Neuronal stem cell (in vitro differentiated cells): ENCODE measurements around the gene KRTAP1-1.
"Not testable (repeated sequence)": the region's sequence is repeated elsewhere in the genome, so short reads cannot be mapped to it uniquely, and the experiment has no call there.

ENCODE experiments used
- DNase-seq: peaks from one replicate; pipeline ENCODE4 v3.0.0-alpha.2; 2013; ENCODE audit warnings: low spot score
- H2AFZ ChIP-seq: one replicate; pipeline ENCODE4 v1.6.1; 2013; ENCODE audit warnings: mild to moderate bottlenecking, low read length, inconsistent platforms
- H2AK5ac ChIP-seq: 2 replicates; pipeline ENCODE4 v1.6.1; 2013; ENCODE audit warnings: low read depth, mild to moderate bottlenecking, inconsistent platforms, low read length, moderate library complexity, mixed read lengths
- H2BK120ac ChIP-seq: 2 replicates; pipeline ENCODE4 v1.6.1; 2013; ENCODE audit warnings: low read depth, mild to moderate bottlenecking, inconsistent platforms, low read length, moderate library complexity, mixed read lengths
- H2BK12ac ChIP-seq: one replicate; pipeline ENCODE4 v1.6.1; 2013; ENCODE audit warnings: low read length, inconsistent platforms
- H2BK15ac ChIP-seq: 2 replicates; pipeline ENCODE4 v1.6.1; 2013; ENCODE audit warnings: mild to moderate bottlenecking, low read length, inconsistent platforms, mixed read lengths
- H2BK5ac ChIP-seq: one replicate; pipeline ENCODE4 v1.6.1; 2013; ENCODE audit warnings: inconsistent platforms, mild to moderate bottlenecking, low read length, moderate library complexity
- H3K14ac ChIP-seq: one replicate; pipeline ENCODE4 v1.6.1; 2013; ENCODE audit warnings: low read length, inconsistent platforms
- H3K18ac ChIP-seq: 2 replicates; pipeline ENCODE4 v1.6.1; 2013; ENCODE audit warnings: low read length, inconsistent platforms
- H3K23ac ChIP-seq: 2 replicates; pipeline ENCODE4 v1.6.1; 2013; ENCODE audit warnings: low read depth, mild to moderate bottlenecking, mixed read lengths, low read length, inconsistent platforms; ENCODE audit not compliant: poor library complexity
- H3K27ac ChIP-seq: replicated peaks from 3 replicates; pipeline ENCODE4 v1.5.1; 2013; ENCODE audit warnings: low read length, inconsistent platforms
- H3K27me3 ChIP-seq, 3 experiments: 2 replicates each; pipeline ENCODE4 v1.6.1; 2013; ENCODE audit warnings: low read length in 3 of 3, mild to moderate bottlenecking in 2 of 3, inconsistent platforms in 1 of 3, low read depth in 1 of 3, mixed read lengths in 1 of 3, moderate library complexity in 1 of 3; ENCODE audit not compliant: control insufficient read depth in 3 of 3, insufficient read depth in 3 of 3
- H3K36me3 ChIP-seq, 2 donors: replicated peaks in 1 of 2; 2 replicates each; pipeline ENCODE4 v1.6.1; 2013; ENCODE audit warnings: low read length in 2 of 2; ENCODE audit not compliant: control insufficient read depth in 2 of 2, insufficient read depth in 2 of 2
- H3K4ac ChIP-seq: 2 replicates; pipeline ENCODE4 v1.6.1; 2013; ENCODE audit warnings: inconsistent platforms, mild to moderate bottlenecking, low read length, moderate library complexity
- H3K4me1 ChIP-seq, 2 donors: 1 replicate in 1 of 2; 2 replicates in 1 of 2; pipeline ENCODE4 v1.6.1; 2013; ENCODE audit warnings: low read length in 2 of 2, low read depth in 1 of 2; ENCODE audit not compliant: control insufficient read depth in 2 of 2, insufficient read depth in 1 of 2
- H3K4me2 ChIP-seq: one replicate; pipeline ENCODE4 v1.6.1; 2013; ENCODE audit warnings: mild to moderate bottlenecking, low read length, inconsistent platforms; ENCODE audit not compliant: insufficient read depth, poor library complexity, severe bottlenecking
- H3K4me3 ChIP-seq, 2 donors: 2 replicates each; pipeline ENCODE4 v1.5.1; 2013; ENCODE audit warnings: low read length in 2 of 2, mild to moderate bottlenecking in 2 of 2, inconsistent platforms in 1 of 2, moderate library complexity in 1 of 2
- H3K79me1 ChIP-seq: one replicate; pipeline ENCODE4 v1.6.1; 2013; ENCODE audit warnings: low read depth, mild to moderate bottlenecking, inconsistent platforms, low read length, moderate library complexity
- H3K9ac ChIP-seq: one replicate; pipeline ENCODE4 v1.6.1; 2013; ENCODE audit warnings: mild to moderate bottlenecking, low read depth, low read length, inconsistent platforms; ENCODE audit not compliant: poor library complexity
- H3K9me3 ChIP-seq, 2 donors: replicated peaks in 1 of 2; 2 replicates each; pipeline versions ENCODE3 to v1.6.1; 2013; ENCODE audit warnings: low read length in 2 of 2, mild to moderate bottlenecking in 2 of 2, inconsistent platforms in 1 of 2, low read depth in 1 of 2, mixed read lengths in 1 of 2, moderate library complexity in 1 of 2; ENCODE audit not compliant: control insufficient read depth in 2 of 2, insufficient read depth in 1 of 2
- H4K8ac ChIP-seq: one replicate; pipeline ENCODE4 v1.6.1; 2013; ENCODE audit warnings: low read depth, mild to moderate bottlenecking, inconsistent platforms, low read length, moderate library complexity
- H4K91ac ChIP-seq: one replicate; pipeline ENCODE4 v1.6.1; 2013; ENCODE audit warnings: low read length, low read depth, mild to moderate bottlenecking, inconsistent platforms; ENCODE audit not compliant: poor library complexity
- WGBS, 2 donors: extraction: QIAGEN DNeasy Blood & Tissue Kit; methylation state at CpG; one replicate each; pipeline ENCODE4 v1.1.7; 2013; ENCODE audit warnings: missing lambda C conversion rate in 2 of 2, mixed read lengths in 1 of 2; ENCODE audit not compliant: insufficient read length in 2 of 2, insufficient replicate concordance in 1 of 2; ENCODE audit errors: extremely low coverage in 2 of 2; 5-methylcytosine and 5-hydroxymethylcytosine counted together

KRTAP1-1 gene

GRCh38 chr17:41049110-41049509 lies 7.9 kb upstream of the KRTAP1-1 start:
- Histone ChIP-seq H2AK5ac (no peak overlapping the region), H3K27me3 (no peaks in the 10 kb centered on the region), H4K91ac (no peak overlapping the region), H3K9ac (no peak overlapping the region), H2BK15ac (no peak overlapping the region), H4K8ac (no peak overlapping the region), H3K14ac (no peak overlapping the region), H3K18ac (no peak overlapping the region), H3K23ac (no peak overlapping the region), H2BK120ac (no peak overlapping the region), H2AFZ (no peak overlapping the region), H3K27ac (no peak overlapping the region), H3K36me3 (no peaks in the 10 kb centered on the region), H2BK5ac (no peak overlapping the region), H3K4me3 (no peak overlapping the region), H3K4me1 (no peaks in the 10 kb centered on the region), H3K4ac (no peak overlapping the region), H3K4me2 (no peak overlapping the region), H2BK12ac (no peak overlapping the region), H3K79me1 (no peaks in the 10 kb centered on the region), H3K9me3 (no peaks in the 10 kb centered on the region)
- no peak for DNase-seq
- no CpG with 5 or more reads among the region's 2 CpGs for WGBS, 2 donors

- no peaks in the 10 kb centered on the region for H3K4me1 ChIP-seq
- H2AK5ac ChIP-seq, result no peak overlapping the region
- no peak overlapping the region for H2BK12ac ChIP-seq
- no peak overlapping the region for H4K91ac ChIP-seq
- H3K14ac ChIP-seq, result no peak overlapping the region
- no CpG with 5 or more reads among the region's 7 CpGs for WGBS, 2 donors
- H2BK120ac ChIP-seq, result no peak overlapping the region
- no peak overlapping the region for H3K4ac ChIP-seq
- no peak overlapping the region for H2BK15ac ChIP-seq
- H3K4me3 ChIP-seq, result no peak overlapping the region
- no peaks in the 10 kb centered on the region for H3K9me3 ChIP-seq
- H3K18ac ChIP-seq, result no peak overlapping the region
- H4K8ac ChIP-seq, result no peak overlapping the region
- no peak overlapping the region for H2BK5ac ChIP-seq
- no peak overlapping the region for H3K27ac ChIP-seq
- H3K23ac ChIP-seq, result no peak overlapping the region
- DNase-seq, result no peak
- H2AFZ ChIP-seq, result no peak overlapping the region
- no peak overlapping the region for H3K4me2 ChIP-seq
- no peaks in the 10 kb centered on the region for H3K27me3 ChIP-seq
- H3K36me3 ChIP-seq, result no peaks in the 10 kb centered on the region
- H3K79me1 ChIP-seq, result no peaks in the 10 kb centered on the region
- H3K9ac ChIP-seq, result no peak overlapping the region
Observed at GRCh38 chr17:41048441-41048840, 7.2 kb upstream of the KRTAP1-1 start.

GRCh38 chr17:41046735-41047465 lies 5.7 kb upstream of the KRTAP1-1 start, which contains the start of gene KRTAP2-1:
Gene KRTAP2-1 (minus strand): TSS chr17:41047316. CDS start chr17:41047267, 49 bp downstream.
- H2BK12ac ChIP-seq, H3K4me1 ChIP-seq, H2AFZ ChIP-seq, H3K9me3 ChIP-seq, H4K8ac ChIP-seq, H3K36me3 ChIP-seq, H2BK120ac ChIP-seq, DNase-seq, H4K91ac ChIP-seq, H3K4me2 ChIP-seq, H3K14ac ChIP-seq, H3K27ac ChIP-seq, H3K4ac ChIP-seq, H2BK5ac ChIP-seq, H3K4me3 ChIP-seq, H3K27me3 ChIP-seq, H2AK5ac ChIP-seq, H3K23ac ChIP-seq, H3K9ac ChIP-seq, H2BK15ac ChIP-seq, H3K18ac ChIP-seq, H3K79me1 ChIP-seq: not testable (repeated sequence)
- no CpG with 5 or more reads among the region's 33 CpGs for WGBS, 2 donors

- Histone ChIP-seq H4K8ac (no peak overlapping the region), H4K91ac (no peak overlapping the region), H3K9ac (no peak overlapping the region), H2BK15ac (no peak overlapping the region), H3K4me3 (no peak overlapping the region), H2AK5ac (no peak overlapping the region), H3K14ac (no peak overlapping the region), H2BK120ac (no peak overlapping the region), H2BK5ac (no peak overlapping the region), H3K36me3 (no peaks in the 10 kb centered on the region), H3K23ac (no peak overlapping the region), H3K9me3 (no peaks in the 10 kb centered on the region), H3K27me3 (no peaks in the 10 kb centered on the region), H2BK12ac (no peak overlapping the region), H3K27ac (no peak overlapping the region), H3K79me1 (no peaks in the 10 kb centered on the region), H3K4me1 (no peaks in the 10 kb centered on the region), H3K4ac (no peak overlapping the region), H3K4me2 (no peak overlapping the region), H2AFZ (no peak overlapping the region), H3K18ac (no peak overlapping the region)
- no peak for DNase-seq
- WGBS, 2 donors, result no CpG with 5 or more reads among the region's 1 CpG
Observed at GRCh38 chr17:41042953-41043352, 1.7 kb upstream of the KRTAP1-1 start.
